ENCODE measurements around the gene SCYL3. TPM values are rescaled to one million over a fixed set of nuclear protein-coding genes. Genes with fewer than 3 reads are reported as not detected.
A peak's percentile ranks its signal among the peaks of the same experiment; 100 is the strongest.

Gene SCYL3
- total RNA-seq = 10 to 100 TPM; 17.2 to 24.0 (median 17.7) TPM

GRCh38 chr1:169893645-169894423 lies at the start of gene SCYL3:
Gene SCYL3, minus strand, starts transcription at chr1:169893896. Its CDS starts 5,056 bp downstream, at chr1:169888840.
- peak within 1 kb of the TSS; percentile 96 for H3K4me3 ChIP-seq (ENCODE audit: low read depth, poor library complexity, severe bottlenecking)
- TF ChIP-seq POLR2A (IDR thresholded peaks at IDR 0.05) (no peak), CTCF (IDR thresholded peaks at IDR 0.05) (no peak)
- peak; percentile 96 to 98 for DNase-seq (ENCODE audit: low spot score in 2 of 2)
- 0% methylated on average over 18 to 41 of the region's 52 CpGs for WGBS, 2 donors
- intact Hi-C loops (cut with DNase I; ENCODE audit: low total_unique reads) = no loop called here

- no peak overlapping the region for H3K4me3 ChIP-seq (ENCODE audit: low read depth, poor library complexity, severe bottlenecking)
- TF ChIP-seq CTCF (IDR thresholded peaks at IDR 0.05) (no peak), POLR2A (IDR thresholded peaks at IDR 0.05) (no peak)
- 58 to 73% methylated on average over 2 of the region's 2 CpGs for WGBS, 2 donors
- no peak for DNase-seq (ENCODE audit: low spot score in 2 of 2)
- intact Hi-C loops (cut with DNase I; ENCODE audit: low total_unique reads) = no loop called here
Measured at GRCh38 chr1:169941982-169942830, 48.5 kb upstream of the SCYL3 start.

GRCh38 chr1:169933984-169934725 lies 40.5 kb upstream of the SCYL3 start:
- intact Hi-C loops (cut with DNase I; ENCODE audit: low total_unique reads) = no loop called here
- no peak for DNase-seq (ENCODE audit: low spot score in 2 of 2)
- H3K4me3 ChIP-seq (ENCODE audit: low read depth, poor library complexity, severe bottlenecking) = no peak overlapping the region
- 37 to 42% methylated on average over 7 of the region's 7 CpGs for WGBS, 2 donors
- TF ChIP-seq POLR2A (IDR thresholded peaks at IDR 0.05) (no peak), CTCF (IDR thresholded peaks at IDR 0.05) (no peak)

GRCh38 chr1:169931795-169932231 lies 38.1 kb upstream of the SCYL3 start:
- DNase-seq (ENCODE audit: low spot score in 2 of 2) = no peak
- 87 to 89% methylated on average over 1 of the region's 1 CpG for WGBS, 2 donors
- no peak for TF ChIP-seq CTCF (IDR thresholded peaks at IDR 0.05)
- no peak for TF ChIP-seq POLR2A (IDR thresholded peaks at IDR 0.05)
- intact Hi-C loops (cut with DNase I; ENCODE audit: low total_unique reads) = no loop called here
- H3K4me3 ChIP-seq (ENCODE audit: low read depth, poor library complexity, severe bottlenecking) = no peak overlapping the region

- 8 to 20% methylated on average over 1 of the region's 1 CpG for WGBS, 2 donors
- intact Hi-C loops (cut with DNase I; ENCODE audit: low total_unique reads) = no loop called here
- TF ChIP-seq CTCF (IDR thresholded peaks at IDR 0.05) (no peak), POLR2A (IDR thresholded peaks at IDR 0.05) (no peak)
Measured at GRCh38 chr1:169929210-169929526, 35.5 kb upstream of the SCYL3 start.

More at GRCh38 chr1:169929210-169929526, 35.5 kb upstream of the SCYL3 start:
- H3K4me3 ChIP-seq (ENCODE audit: low read depth, poor library complexity, severe bottlenecking) = no peak overlapping the region
- DNase-seq (ENCODE audit: low spot score in 2 of 2) = no peak

Measured in lower leg skin (tissue), 4 donors.